ENCODE data around the gene UNC80. TPM values are rescaled to one million over a fixed set of nuclear protein-coding genes. Genes with fewer than 3 reads are reported as not detected.

UNC80 gene
- total RNA-seq = not detected in 2 replicates

GRCh38 chr2:209771474-209772289, at the start of gene UNC80:
Gene UNC80 (plus strand): TSS chr2:209771832. CDS start chr2:209772073, 241 bp downstream.

GRCh38 chr2:210002158-210003157, 230.8 kb downstream of the UNC80 start, which contains the start of gene RPE:
Gene RPE (plus strand): TSS chr2:210002638. CDS start chr2:210002662, 24 bp downstream.

Other genes with a start within 250 kb of the UNC80 start
- 47.3 and 49.9 TPM in 2 replicates for gene RPE, start 230.8 kb downstream of the UNC80 start, total RNA-seq